HG02571 (cell line): ENCODE data around the gene TMEM220.
"Not testable (repeated sequence)": the region's sequence is repeated elsewhere in the genome, so short reads cannot be mapped to it uniquely, and the experiment has no call there.

Experiments used
- ATAC-seq: cut with Tn5 transposase; IDR thresholded peaks from one replicate; pipeline ENCODE4 v1.9.1; 2021; ENCODE audit warnings: mild to moderate bottlenecking, moderate library complexity; ENCODE audit not compliant: unreplicated experiment

The TMEM220 gene

GRCh38 chr17:10755592-10756127, 25.8 kb upstream of the TMEM220 start:
- ATAC-seq: no peak

- ATAC-seq: no peak
Observed at GRCh38 chr17:10754861-10755591, 25.2 kb upstream of the TMEM220 start.

- ATAC-seq: no peak
Observed at GRCh38 chr17:10754109-10754508, 24.3 kb upstream of the TMEM220 start.

GRCh38 chr17:10752696-10753095, 22.9 kb upstream of the TMEM220 start:
- no peak for ATAC-seq

GRCh38 chr17:10751563-10751962, 21.7 kb upstream of the TMEM220 start:
- no peak for ATAC-seq

- no peak for ATAC-seq
Observed at GRCh38 chr17:10750210-10750609, 20.4 kb upstream of the TMEM220 start.

GRCh38 chr17:10748531-10749181, 18.8 kb upstream of the TMEM220 start:
- ATAC-seq: no peak

- ATAC-seq: no peak
Observed at GRCh38 chr17:10745231-10745630, 15.4 kb upstream of the TMEM220 start.

GRCh38 chr17:10744501-10745000, 14.7 kb upstream of the TMEM220 start:
- no peak for ATAC-seq

GRCh38 chr17:10743316-10744009, 13.6 kb upstream of the TMEM220 start:
- ATAC-seq: no peak

GRCh38 chr17:10742431-10742830, 12.6 kb upstream of the TMEM220 start:
- ATAC-seq: no peak

- ATAC-seq: no peak
Observed at GRCh38 chr17:10741416-10742135, 11.8 kb upstream of the TMEM220 start.

- no peak for ATAC-seq
Observed at GRCh38 chr17:10739386-10739785, 9.6 kb upstream of the TMEM220 start.

- no peak for ATAC-seq
Observed at GRCh38 chr17:10738521-10739258, 8.9 kb upstream of the TMEM220 start.

- ATAC-seq: no peak
Observed at GRCh38 chr17:10737736-10738135, 7.9 kb upstream of the TMEM220 start.

- ATAC-seq: no peak
Observed at GRCh38 chr17:10737168-10737622, 7.4 kb upstream of the TMEM220 start.

- ATAC-seq: no peak
Observed at GRCh38 chr17:10735821-10736220, 6.0 kb upstream of the TMEM220 start.

GRCh38 chr17:10735251-10735650, 5.4 kb upstream of the TMEM220 start:
- no peak for ATAC-seq

GRCh38 chr17:10733666-10734065, 3.8 kb upstream of the TMEM220 start:
- no peak for ATAC-seq

GRCh38 chr17:10732121-10732520, 2.3 kb upstream of the TMEM220 start:
- ATAC-seq: not testable (repeated sequence)
